Ishikawa (cell line): ENCODE results near the gene PDCL2.

ENCODE experiments used
- NFIC ChIP-seq: IDR thresholded peaks from 2 replicates; pipeline ENCODE4 v1.6.1; 2012
- RAD21 ChIP-seq: IDR thresholded peaks from 2 replicates; pipeline ENCODE4 v1.6.1; 2012; ENCODE audit warnings: low read depth
- TAF1 ChIP-seq: IDR thresholded peaks from 2 replicates; pipeline ENCODE4 v1.6.1; 2012; ENCODE audit warnings: low read depth, mild to moderate bottlenecking
- TCF12 ChIP-seq: IDR thresholded peaks from 2 replicates; pipeline ENCODE4 v1.6.1; 2012; ENCODE audit warnings: low read depth
- TF ChIP-seq, protein P1 (sequence below): IDR thresholded peaks from 2 replicates; pipeline ENCODE4 v1.6.1; 2012
- TF ChIP-seq, protein P2 (sequence below): IDR thresholded peaks from 2 replicates; pipeline ENCODE4 v1.6.1; 2012; ENCODE audit warnings: low read depth, mild to moderate bottlenecking

DNA sequence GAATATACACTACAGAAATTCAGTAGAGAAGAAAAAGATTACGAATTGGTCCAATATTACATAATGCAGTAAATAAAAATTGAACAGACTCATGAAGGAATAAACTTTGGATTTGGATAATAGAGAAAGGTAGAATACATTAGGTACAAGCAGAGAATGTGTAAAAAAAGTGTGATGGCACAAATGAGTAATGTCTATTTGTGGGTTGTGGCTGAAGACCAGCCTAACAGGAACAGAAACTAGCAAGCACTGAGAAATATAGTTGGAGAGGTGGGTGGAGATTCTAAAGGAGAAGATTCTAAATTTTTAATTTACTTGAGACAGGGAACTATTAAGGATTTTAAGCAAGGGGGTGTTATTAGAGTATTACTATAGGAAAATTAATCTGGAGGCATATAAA, 30.2 kb downstream of the PDCL2 start:
- no peak for TF ChIP-seq RAD21
- TF ChIP-seq, protein P1, sequence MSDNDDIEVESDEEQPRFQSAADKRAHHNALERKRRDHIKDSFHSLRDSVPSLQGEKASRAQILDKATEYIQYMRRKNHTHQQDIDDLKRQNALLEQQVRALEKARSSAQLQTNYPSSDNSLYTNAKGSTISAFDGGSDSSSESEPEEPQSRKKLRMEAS: no peak
- TF ChIP-seq NFIC: no peak
- TF ChIP-seq TAF1: no peak
- no peak for TF ChIP-seq TCF12
- TF ChIP-seq, protein P2, sequence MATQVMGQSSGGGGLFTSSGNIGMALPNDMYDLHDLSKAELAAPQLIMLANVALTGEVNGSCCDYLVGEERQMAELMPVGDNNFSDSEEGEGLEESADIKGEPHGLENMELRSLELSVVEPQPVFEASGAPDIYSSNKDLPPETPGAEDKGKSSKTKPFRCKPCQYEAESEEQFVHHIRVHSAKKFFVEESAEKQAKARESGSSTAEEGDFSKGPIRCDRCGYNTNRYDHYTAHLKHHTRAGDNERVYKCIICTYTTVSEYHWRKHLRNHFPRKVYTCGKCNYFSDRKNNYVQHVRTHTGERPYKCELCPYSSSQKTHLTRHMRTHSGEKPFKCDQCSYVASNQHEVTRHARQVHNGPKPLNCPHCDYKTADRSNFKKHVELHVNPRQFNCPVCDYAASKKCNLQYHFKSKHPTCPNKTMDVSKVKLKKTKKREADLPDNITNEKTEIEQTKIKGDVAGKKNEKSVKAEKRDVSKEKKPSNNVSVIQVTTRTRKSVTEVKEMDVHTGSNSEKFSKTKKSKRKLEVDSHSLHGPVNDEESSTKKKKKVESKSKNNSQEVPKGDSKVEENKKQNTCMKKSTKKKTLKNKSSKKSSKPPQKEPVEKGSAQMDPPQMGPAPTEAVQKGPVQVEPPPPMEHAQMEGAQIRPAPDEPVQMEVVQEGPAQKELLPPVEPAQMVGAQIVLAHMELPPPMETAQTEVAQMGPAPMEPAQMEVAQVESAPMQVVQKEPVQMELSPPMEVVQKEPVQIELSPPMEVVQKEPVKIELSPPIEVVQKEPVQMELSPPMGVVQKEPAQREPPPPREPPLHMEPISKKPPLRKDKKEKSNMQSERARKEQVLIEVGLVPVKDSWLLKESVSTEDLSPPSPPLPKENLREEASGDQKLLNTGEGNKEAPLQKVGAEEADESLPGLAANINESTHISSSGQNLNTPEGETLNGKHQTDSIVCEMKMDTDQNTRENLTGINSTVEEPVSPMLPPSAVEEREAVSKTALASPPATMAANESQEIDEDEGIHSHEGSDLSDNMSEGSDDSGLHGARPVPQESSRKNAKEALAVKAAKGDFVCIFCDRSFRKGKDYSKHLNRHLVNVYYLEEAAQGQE: no peak
